Left lung (tissue), 10 donors: ENCODE data around the gene ODAD4. TPM values are rescaled to one million over a fixed set of nuclear protein-coding genes. Genes with fewer than 3 reads are reported as not detected.

Experiments used
- ATAC-seq: fragments of 200-7000 bp; cut with Tn5 transposase; one replicate; pipeline ENCODE4 v1.9.1; 2020; ENCODE audit warnings: moderate library complexity
- DNase-seq, 4 donors: peaks; one replicate each; pipeline ENCODE4 v3.0.0-alpha.2; 2013 to 2020
- H3K27ac ChIP-seq, 2 donors: fragments of 200-600 bp; sonication (generic) in 1 of 2; one replicate each; pipeline versions ENCODE4 v1.5.0 to v1.8.0; 2020 to 2021
- H3K27me3 ChIP-seq, 2 donors: fragments of 200-600 bp; sonication (generic) in 1 of 2; one replicate each; pipeline versions ENCODE4 v1.5.0 to v1.8.0; 2020 to 2021
- H3K36me3 ChIP-seq, 2 donors: fragments of 200-600 bp; sonication (generic) in 1 of 2; one replicate each; pipeline versions ENCODE4 v1.5.0 to v1.8.0; 2020 to 2021
- H3K4me1 ChIP-seq, 2 donors: fragments of 200-600 bp; one replicate each; pipeline ENCODE4 v1.8.0; 2021
- H3K4me3 ChIP-seq, 2 donors: fragments of 200-600 bp; sonication (generic) in 1 of 2; one replicate each; pipeline versions ENCODE4 v1.5.0 to v1.8.0; 2020 to 2021; ENCODE audit warnings: mild to moderate bottlenecking in 1 of 2
- H3K9me3 ChIP-seq, 2 donors: fragments of 200-600 bp; sonication (generic) in 1 of 2; one replicate each; pipeline versions ENCODE4 v1.5.0 to v1.8.0; 2020 to 2021
- CTCF ChIP-seq, 2 donors: fragments of 200-600 bp; sonication (generic) in 1 of 2; IDR thresholded peaks; one replicate each; pipeline versions ENCODE4 v1.5.0 to v1.8.0; 2021; ENCODE audit warnings: antibody characterized with exemption in 2 of 2
- intact Hi-C, 2 donors: fragments of 100-400 bp; cut with DNase I; formaldehyde crosslinking; loops; one replicate each; pipeline versions ENCODE4 v1.11.2 to v1.14.2; 2022
- polyA plus RNA-seq, 6 donors: library from polyadenylated mRNA; unstranded; fragments of 120-200 nt; gene quantifications; one replicate each; pipeline ENCODE4 v1.2.1, GENCODE V29; 2013; ENCODE audit not compliant: insufficient read length in 6 of 6
- total RNA-seq, 2 donors: library from RNA; stranded (reverse); fragmentation: NEBNext Ultra II Directional; extraction: Animal tissue kit (Norgen Biotek cat#: 25700); gene quantifications; one replicate each; pipeline ENCODE4 v1.2.1, GENCODE V29; 2021
- donor health status: DM: no; HTN: yes; CAD: no.
- donor health status: DM: no; HTN: no; CAD: no.

ODAD4 gene
- total and polyA plus RNA-seq, 8 donors = 0.73 to 7.8 (median 5.6) TPM

DNA sequence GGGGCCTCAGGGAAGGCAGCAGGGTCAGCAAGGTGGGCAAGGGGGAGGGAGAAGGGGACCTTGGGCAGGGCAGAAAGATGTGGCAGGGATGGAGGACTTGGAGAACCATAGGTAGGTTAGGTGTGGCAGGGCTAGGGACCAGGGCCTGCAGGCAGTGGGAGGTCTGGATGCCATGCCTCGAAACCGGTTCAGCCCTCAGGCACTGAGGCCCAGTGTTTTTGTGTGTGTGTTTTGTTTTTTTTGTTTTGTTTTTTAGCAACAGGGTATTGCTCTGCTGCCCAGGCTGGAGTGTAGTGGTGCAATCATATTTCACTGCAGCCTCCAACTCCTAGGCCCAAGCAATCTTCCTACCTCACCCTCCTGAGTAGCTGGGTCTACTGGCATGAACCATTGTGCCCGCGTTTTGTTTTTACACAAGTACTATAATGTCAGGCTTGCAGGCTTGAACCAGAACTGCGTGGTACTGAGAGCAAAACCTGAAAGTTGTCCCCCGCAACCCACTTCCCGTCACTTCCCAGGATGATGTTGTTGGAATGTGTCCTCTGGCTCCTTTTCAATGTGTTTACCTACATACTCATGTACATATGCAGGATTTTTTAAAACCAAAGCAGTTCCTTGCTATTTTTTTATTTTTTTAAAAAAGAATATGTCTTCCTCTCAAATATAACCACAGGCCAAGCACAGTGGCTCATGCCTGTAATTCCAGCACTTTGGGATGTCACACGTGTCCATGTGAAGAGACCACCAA, 12.4 kb downstream of the ODAD4 start:
- ATAC-seq = peak; percentile 7
- H3K9me3 ChIP-seq = no peaks in the 10 kb centered on the region
- TF ChIP-seq CTCF (IDR thresholded peaks at IDR 0.05) = no peak

DNA sequence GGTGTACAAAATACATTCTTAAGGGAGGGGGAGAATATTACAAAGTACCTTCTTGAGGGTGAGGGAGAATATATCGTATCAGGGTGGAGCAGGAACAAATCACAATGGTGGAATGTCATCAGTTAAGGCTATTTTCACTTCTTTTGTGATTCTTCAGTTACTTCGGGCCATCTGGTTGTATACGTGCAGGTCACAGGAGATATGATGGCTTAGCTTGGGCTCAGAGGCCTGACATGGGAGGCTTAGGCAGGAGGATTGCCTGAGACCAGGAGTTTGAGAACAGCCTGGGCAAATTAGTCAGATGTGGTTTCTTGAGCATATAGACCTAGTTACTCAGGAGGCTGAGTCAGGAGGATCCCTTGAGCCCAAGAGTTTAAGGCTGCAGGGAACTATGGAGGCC, 13.1 kb downstream of the ODAD4 start:
- no peak for ATAC-seq
- intact Hi-C loops = no loop called here
- Histone ChIP-seq H3K36me3 (no peaks in the 10 kb centered on the region), H3K4me1 (no peaks in the 10 kb centered on the region), H3K9me3 (no peaks in the 10 kb centered on the region), H3K27ac (no peak overlapping the region), H3K4me3 (no peak overlapping the region), H3K27me3 (no peaks in the 10 kb centered on the region)
- TF ChIP-seq CTCF (IDR thresholded peaks at IDR 0.05) = no peak
- no peak for DNase-seq

More for the DNA sequence above, 12.4 kb downstream of the ODAD4 start:
- Histone ChIP-seq H3K4me1 (no peaks in the 10 kb centered on the region), H3K36me3 (no peaks in the 10 kb centered on the region), H3K27ac (no peak overlapping the region), H3K4me3 (no peak overlapping the region), H3K27me3 (no peaks in the 10 kb centered on the region)
- DNase-seq = peak in 1 of 4 donors; percentile 28
- intact Hi-C loops = no loop called here

GRCh38 chr17:41944943-41945342, 14.5 kb downstream of the ODAD4 start:
- peak; percentile 65 for ATAC-seq
- DNase-seq = no peak

GRCh38 chr17:41948762-41949460, 18.5 kb downstream of the ODAD4 start:
- no peaks in the 10 kb centered on the region for H3K4me1 ChIP-seq
- no peak for DNase-seq
- TF ChIP-seq CTCF (IDR thresholded peaks at IDR 0.05) = no peak
- H3K27ac ChIP-seq = no peak overlapping the region
- no peaks in the 10 kb centered on the region for H3K36me3 ChIP-seq
- intact Hi-C loops = no loop called here
- ATAC-seq = no peak
- H3K4me3 ChIP-seq = no peak overlapping the region
- no peaks in the 10 kb centered on the region for H3K27me3 ChIP-seq
- no peaks in the 10 kb centered on the region for H3K9me3 ChIP-seq

More at GRCh38 chr17:41944943-41945342, 14.5 kb downstream of the ODAD4 start:
- intact Hi-C loops = no loop called here
- Histone ChIP-seq H3K4me1 (no peaks in the 10 kb centered on the region), H3K27ac (no peak overlapping the region), H3K36me3 (no peaks in the 10 kb centered on the region), H3K9me3 (no peaks in the 10 kb centered on the region), H3K27me3 (no peaks in the 10 kb centered on the region), H3K4me3 (no peak overlapping the region)
- TF ChIP-seq CTCF (IDR thresholded peaks at IDR 0.05) = no peak

GRCh38 chr17:41956522-41956921, 26.1 kb downstream of the ODAD4 start:
- ATAC-seq (no peak), DNase-seq (no peak)
- Histone ChIP-seq H3K4me1 (peaks cover 0 to 3% of the 10 kb centered on the region in 2 donors), H3K27ac (no peak overlapping the region), H3K9me3 (no peaks in the 10 kb centered on the region), H3K4me3 (no peak overlapping the region), H3K27me3 (no peaks in the 10 kb centered on the region), H3K36me3 (no peaks in the 10 kb centered on the region)
- intact Hi-C loops = no loop called here
- TF ChIP-seq CTCF (IDR thresholded peaks at IDR 0.05) = no peak
